Caco-2 (cell line): ENCODE results near the gene LGALS14. TPM values are rescaled to one million over a fixed set of nuclear protein-coding genes. Genes with fewer than 3 reads are reported as not detected.

Experiments
- BruUV-seq: library from RNA; stranded (reverse); fragments of 400-500 nt; replicated peaks from 2 replicates; lab custom pipeline; 2021; lab: Mats Ljungman, UMichigan
- CTCF ChIA-PET: fragments of 300-600 bp; sonication (Branson Sonifier 250); formaldehyde crosslinking; loops from one replicate; lab custom pipeline; 2022; ENCODE audit warnings: antibody characterized with exemption; lab: Charles Lee
- POLR2A ChIA-PET: fragments of 300-600 bp; sonication (Branson Sonifier 250); formaldehyde crosslinking; loops from one replicate; lab custom pipeline; 2022; ENCODE audit warnings: antibody characterized with exemption; lab: Charles Lee
- DNase-seq, 2 experiments: peaks; one replicate each; pipeline versions ENCODE4 v3.0.0 to v3.0.0-alpha.2; 2020 to 2022
- H3K27me3 ChIP-seq: replicated peaks from 2 replicates; pipeline ENCODE4 v1.6.0; 2011; ENCODE audit warnings: low read length; ENCODE audit not compliant: control insufficient read depth, insufficient read depth
- H3K36me3 ChIP-seq: 2 replicates; pipeline ENCODE4 v1.5.1; 2011; ENCODE audit warnings: low read length; ENCODE audit not compliant: control insufficient read depth, insufficient read depth
- H3K4me1 ChIP-seq: fragments of 250-450 bp; sonication (Bioruptor Pico); 2 replicates; pipeline ENCODE4 v1.5.1; 2020; ENCODE audit warnings: mild to moderate bottlenecking
- H3K4me3 ChIP-seq: 2 replicates; pipeline ENCODE4 v1.5.1; 2011; ENCODE audit warnings: low read depth, mild to moderate bottlenecking, control low read depth, low read length
- H3K9me3 ChIP-seq: fragments of 250-450 bp; sonication (Bioruptor Pico); 2 replicates; pipeline ENCODE4 v1.5.1; 2020; ENCODE audit warnings: mild to moderate bottlenecking, moderate library complexity
- H3K27ac Mint-ChIP-seq: one replicate; pipeline ENCODE4 v1.8.0; 2022; ENCODE audit warnings: mixed read lengths; ENCODE audit not compliant: unreplicated experiment
- H3K27me3 Mint-ChIP-seq: one replicate; pipeline ENCODE4 v1.8.0; 2022; ENCODE audit warnings: mixed read lengths; ENCODE audit not compliant: insufficient read depth, unreplicated experiment
- H3K36me3 Mint-ChIP-seq: one replicate; pipeline ENCODE4 v1.8.0; 2022; ENCODE audit warnings: mild to moderate bottlenecking, mixed read lengths; ENCODE audit not compliant: insufficient read depth, unreplicated experiment
- H3K4me1 Mint-ChIP-seq: one replicate; pipeline ENCODE4 v1.8.0; 2022; ENCODE audit warnings: low read depth, mixed read lengths; ENCODE audit not compliant: unreplicated experiment
- H3K4me3 Mint-ChIP-seq: one replicate; pipeline ENCODE4 v1.8.0; 2022; ENCODE audit warnings: mild to moderate bottlenecking, moderate library complexity, mixed read lengths; ENCODE audit not compliant: unreplicated experiment
- H3K9me3 Mint-ChIP-seq: one replicate; pipeline ENCODE4 v1.8.0; 2022; ENCODE audit warnings: mixed read lengths; ENCODE audit not compliant: unreplicated experiment
- intact Hi-C: fragments of 100-400 bp; cut with micrococcal nuclease; formaldehyde crosslinking; loops from one replicate; pipeline ENCODE4 v1.10.0; 2022; ENCODE audit not compliant: unreplicated experiment
- total RNA-seq: library from RNA; stranded (reverse); gene quantifications from 2 replicates; pipeline ENCODE4 v1.2.3, GENCODE V29; 2022
- TF ChIP-seq, protein P1 (sequence below), 2 experiments: fragments of 200-600 bp in 1 of 2; IDR thresholded peaks; 1 replicate in 1 of 2; 2 replicates in 1 of 2; pipeline versions ENCODE4 v1.5.1 to v1.8.0; 2011 to 2022; ENCODE audit warnings: antibody characterized with exemption in 1 of 2, control low read depth in 1 of 2, inconsistent platforms in 1 of 2, low read depth in 1 of 2, low read length in 1 of 2, mild to moderate bottlenecking in 1 of 2, moderate library complexity in 1 of 2; ENCODE audit not compliant: insufficient read depth in 1 of 2, severe bottlenecking in 1 of 2, unreplicated experiment in 1 of 2

LGALS14 gene
- total RNA-seq, 1 experiment from 2014 or later = 1.2 TPM

DNA sequence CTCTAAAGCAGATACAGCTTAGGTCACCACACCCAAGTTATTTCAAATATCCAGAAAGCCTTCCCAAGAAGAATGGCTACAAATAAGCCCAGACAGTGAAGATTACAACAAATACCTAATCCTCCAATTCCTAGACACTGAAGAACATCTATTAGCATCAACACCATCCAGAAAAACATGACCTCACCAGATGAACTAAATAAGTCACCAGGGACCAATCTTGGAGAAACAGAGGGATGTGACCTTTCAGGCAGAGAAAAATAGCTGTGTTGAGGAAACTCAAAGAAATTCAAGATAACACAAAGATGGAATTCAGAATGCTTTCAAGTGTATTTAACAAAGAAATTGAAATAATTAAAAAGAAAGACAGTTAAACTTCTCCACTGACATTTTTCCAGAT lies 48.5 kb downstream of the LGALS14 start:
- H3K36me3 Mint-ChIP-seq = no peaks in the 10 kb centered on the region
- H3K27ac Mint-ChIP-seq = no peak overlapping the region
- intact Hi-C loops = no loop called here
- CTCF ChIA-PET = no interaction called here
- no peaks in the 10 kb centered on the region for H3K36me3 ChIP-seq
- no peak overlapping the region for H3K4me3 Mint-ChIP-seq
- POLR2A ChIA-PET = no interaction called here
- H3K27me3 Mint-ChIP-seq = peaks cover 14% of the 10 kb centered on the region
- H3K4me3 ChIP-seq = no peak overlapping the region
- no peaks in the 10 kb centered on the region for H3K9me3 ChIP-seq
- no peak for DNase-seq
- no TSS peak for BruUV-seq
- H3K4me1 ChIP-seq = no peaks in the 10 kb centered on the region
- TF ChIP-seq, protein P1, sequence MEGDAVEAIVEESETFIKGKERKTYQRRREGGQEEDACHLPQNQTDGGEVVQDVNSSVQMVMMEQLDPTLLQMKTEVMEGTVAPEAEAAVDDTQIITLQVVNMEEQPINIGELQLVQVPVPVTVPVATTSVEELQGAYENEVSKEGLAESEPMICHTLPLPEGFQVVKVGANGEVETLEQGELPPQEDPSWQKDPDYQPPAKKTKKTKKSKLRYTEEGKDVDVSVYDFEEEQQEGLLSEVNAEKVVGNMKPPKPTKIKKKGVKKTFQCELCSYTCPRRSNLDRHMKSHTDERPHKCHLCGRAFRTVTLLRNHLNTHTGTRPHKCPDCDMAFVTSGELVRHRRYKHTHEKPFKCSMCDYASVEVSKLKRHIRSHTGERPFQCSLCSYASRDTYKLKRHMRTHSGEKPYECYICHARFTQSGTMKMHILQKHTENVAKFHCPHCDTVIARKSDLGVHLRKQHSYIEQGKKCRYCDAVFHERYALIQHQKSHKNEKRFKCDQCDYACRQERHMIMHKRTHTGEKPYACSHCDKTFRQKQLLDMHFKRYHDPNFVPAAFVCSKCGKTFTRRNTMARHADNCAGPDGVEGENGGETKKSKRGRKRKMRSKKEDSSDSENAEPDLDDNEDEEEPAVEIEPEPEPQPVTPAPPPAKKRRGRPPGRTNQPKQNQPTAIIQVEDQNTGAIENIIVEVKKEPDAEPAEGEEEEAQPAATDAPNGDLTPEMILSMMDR (IDR thresholded peaks at IDR 0.05; ENCODE audit: insufficient read depth in 1 of 2, low read depth in 1 of 2, low read length in 1 of 2, severe bottlenecking in 1 of 2, unreplicated experiment in 1 of 2) = no peak
- H3K27me3 ChIP-seq = peaks cover 2% of the 10 kb centered on the region
- no peaks in the 10 kb centered on the region for H3K9me3 Mint-ChIP-seq
- H3K4me1 Mint-ChIP-seq = no peaks in the 10 kb centered on the region

DNA sequence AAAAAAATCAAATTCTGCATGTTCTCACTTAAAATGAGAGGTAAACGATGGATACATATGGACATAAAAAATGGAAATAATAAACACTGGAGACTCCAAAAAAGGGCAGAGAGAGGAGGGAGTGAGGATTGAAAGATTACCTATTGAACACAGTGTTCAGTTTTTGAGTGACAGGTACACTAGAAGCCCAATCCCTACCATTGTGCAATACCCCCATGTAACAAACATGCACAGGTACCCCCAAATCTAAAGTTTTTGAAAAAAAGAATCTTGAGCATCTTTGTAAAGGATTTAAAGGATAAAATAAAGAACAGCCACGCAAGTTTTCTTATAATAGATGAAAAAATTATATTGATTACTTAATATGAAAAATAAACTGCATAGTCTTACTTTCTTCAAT lies 50.3 kb downstream of the LGALS14 start:
- Histone ChIP-seq H3K36me3 (no peaks in the 10 kb centered on the region), H3K4me3 (no peak overlapping the region), H3K9me3 (no peaks in the 10 kb centered on the region), H3K27me3 (peaks cover 2% of the 10 kb centered on the region), H3K4me1 (no peaks in the 10 kb centered on the region)
- Mint-ChIP-seq H3K9me3 (no peaks in the 10 kb centered on the region), H3K27me3 (peaks cover 12% of the 10 kb centered on the region), H3K27ac (no peak overlapping the region), H3K4me3 (no peak overlapping the region), H3K4me1 (no peaks in the 10 kb centered on the region), H3K36me3 (no peaks in the 10 kb centered on the region)
- TF ChIP-seq, protein P1 (IDR thresholded peaks at IDR 0.05; ENCODE audit: insufficient read depth in 1 of 2, low read depth in 1 of 2, low read length in 1 of 2, severe bottlenecking in 1 of 2, unreplicated experiment in 1 of 2) = no peak
- BruUV-seq = no TSS peak
- intact Hi-C loops = no loop called here
- ChIA-PET CTCF (no interaction called here), POLR2A (no interaction called here)
- DNase-seq = no peak

DNA sequence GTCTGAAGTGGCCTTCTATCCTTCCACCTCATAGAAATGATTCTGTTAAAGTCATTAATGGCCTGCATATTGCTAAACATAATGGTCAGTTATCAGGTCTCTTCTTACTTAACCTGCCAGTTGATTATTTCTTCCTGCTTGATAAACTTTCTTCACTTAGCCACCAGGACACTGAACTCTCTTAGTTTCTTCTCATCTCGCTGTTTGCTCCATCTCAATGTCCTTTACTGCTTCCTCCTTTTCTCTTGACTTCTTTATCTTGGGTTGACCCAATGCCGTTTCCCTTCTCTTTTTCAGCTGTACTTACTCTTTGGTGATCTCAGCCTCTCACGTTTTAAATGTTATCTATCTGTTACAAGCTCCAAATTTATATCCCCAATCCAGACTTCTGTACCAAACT lies 50.7 kb downstream of the LGALS14 start:
- no peak overlapping the region for H3K4me3 Mint-ChIP-seq
- H3K9me3 ChIP-seq = no peaks in the 10 kb centered on the region
- no peaks in the 10 kb centered on the region for H3K36me3 ChIP-seq
- H3K4me1 Mint-ChIP-seq = no peaks in the 10 kb centered on the region
- peaks cover 13% of the 10 kb centered on the region for H3K27me3 Mint-ChIP-seq
- no peak for DNase-seq
- H3K4me1 ChIP-seq = no peaks in the 10 kb centered on the region
- intact Hi-C loops = no loop called here
- H3K36me3 Mint-ChIP-seq = no peaks in the 10 kb centered on the region
- no peaks in the 10 kb centered on the region for H3K9me3 Mint-ChIP-seq
- BruUV-seq = no TSS peak
- no peak overlapping the region for H3K4me3 ChIP-seq
- TF ChIP-seq, protein P1 (IDR thresholded peaks at IDR 0.05; ENCODE audit: insufficient read depth in 1 of 2, low read depth in 1 of 2, low read length in 1 of 2, severe bottlenecking in 1 of 2, unreplicated experiment in 1 of 2) = no peak
- no peak overlapping the region for H3K27ac Mint-ChIP-seq
- peaks cover 2% of the 10 kb centered on the region for H3K27me3 ChIP-seq
- ChIA-PET POLR2A (no interaction called here), CTCF (no interaction called here)

Other genes with a start within 250 kb of the LGALS14 start
- gene TIMM50, start 223.6 kb upstream of the LGALS14 start, total RNA-seq = 152 and 162 TPM in 2 replicates
- 1.7 and 2.7 TPM in 2 replicates for gene DLL3, start 205.5 kb upstream of the LGALS14 start, total RNA-seq
- 0.46 and 1.6 TPM in 2 replicates for gene SELENOV, start 189.3 kb upstream of the LGALS14 start, total RNA-seq
- 2.1 and 2.8 TPM in 2 replicates for gene EID2B, start 171.6 kb upstream of the LGALS14 start, total RNA-seq
- gene EID2, start 164.3 kb upstream of the LGALS14 start, total RNA-seq = 21.7 and 26.3 TPM in 2 replicates
- gene LGALS13, start 102.0 kb upstream of the LGALS14 start, total RNA-seq = not detected in 2 replicates
- gene LGALS16, start 48.6 kb upstream of the LGALS14 start, total RNA-seq = not detected in 2 replicates
- gene CLC, start 33.5 kb downstream of the LGALS14 start, total RNA-seq = not detected in 2 replicates
- gene LEUTX, start 74.4 kb downstream of the LGALS14 start, total RNA-seq = not detected in 2 replicates
- gene DYRK1B, start 129.7 kb downstream of the LGALS14 start, total RNA-seq = 4.8 and 5.4 TPM in 2 replicates
- 374 and 411 TPM in 2 replicates for gene FBL, start 141.9 kb downstream of the LGALS14 start, total RNA-seq
- gene FCGBP, start 230.2 kb downstream of the LGALS14 start, total RNA-seq = 0.16 and 0.26 TPM in 2 replicates